GM12875 (cell line): ENCODE results near the gene AGO4.
"Not testable (repeated sequence)": the region's sequence is repeated elsewhere in the genome, so short reads cannot be mapped to it uniquely, and the experiment has no call there.

Source experiments
- H3K4me3 ChIP-seq: one replicate; pipeline ENCODE4 v1.5.1; 2011; ENCODE audit warnings: low read depth, low read length, control low read depth
- TF ChIP-seq, protein P1 (sequence below): IDR thresholded peaks from 2 replicates; pipeline ENCODE4 v1.5.1; 2011; ENCODE audit warnings: low read depth, mild to moderate bottlenecking, control low read depth, inconsistent platforms, low read length, moderate library complexity, borderline replicate concordance; ENCODE audit not compliant: insufficient read depth

Gene AGO4

DNA sequence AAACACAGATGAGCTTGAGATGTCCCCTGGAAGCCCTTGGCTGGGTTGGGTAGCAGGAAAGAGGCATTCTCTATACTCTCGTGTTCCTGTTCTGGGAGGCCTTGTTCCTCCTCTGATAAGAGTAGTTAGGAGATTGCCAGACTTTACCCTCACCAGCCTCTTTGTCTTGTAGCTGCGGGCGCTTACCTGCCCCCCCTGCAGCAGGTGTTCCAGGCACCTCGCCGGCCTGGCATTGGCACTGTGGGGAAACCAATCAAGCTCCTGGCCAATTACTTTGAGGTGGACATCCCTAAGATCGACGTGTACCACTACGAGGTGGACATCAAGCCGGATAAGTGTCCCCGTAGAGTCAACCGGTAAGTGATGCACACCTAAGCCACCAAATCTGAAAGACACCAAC lies 80.4 kb downstream of the AGO4 start:
- TF ChIP-seq, protein P1, sequence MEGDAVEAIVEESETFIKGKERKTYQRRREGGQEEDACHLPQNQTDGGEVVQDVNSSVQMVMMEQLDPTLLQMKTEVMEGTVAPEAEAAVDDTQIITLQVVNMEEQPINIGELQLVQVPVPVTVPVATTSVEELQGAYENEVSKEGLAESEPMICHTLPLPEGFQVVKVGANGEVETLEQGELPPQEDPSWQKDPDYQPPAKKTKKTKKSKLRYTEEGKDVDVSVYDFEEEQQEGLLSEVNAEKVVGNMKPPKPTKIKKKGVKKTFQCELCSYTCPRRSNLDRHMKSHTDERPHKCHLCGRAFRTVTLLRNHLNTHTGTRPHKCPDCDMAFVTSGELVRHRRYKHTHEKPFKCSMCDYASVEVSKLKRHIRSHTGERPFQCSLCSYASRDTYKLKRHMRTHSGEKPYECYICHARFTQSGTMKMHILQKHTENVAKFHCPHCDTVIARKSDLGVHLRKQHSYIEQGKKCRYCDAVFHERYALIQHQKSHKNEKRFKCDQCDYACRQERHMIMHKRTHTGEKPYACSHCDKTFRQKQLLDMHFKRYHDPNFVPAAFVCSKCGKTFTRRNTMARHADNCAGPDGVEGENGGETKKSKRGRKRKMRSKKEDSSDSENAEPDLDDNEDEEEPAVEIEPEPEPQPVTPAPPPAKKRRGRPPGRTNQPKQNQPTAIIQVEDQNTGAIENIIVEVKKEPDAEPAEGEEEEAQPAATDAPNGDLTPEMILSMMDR, result no peak
- H3K4me3 ChIP-seq, result no peak overlapping the region

DNA sequence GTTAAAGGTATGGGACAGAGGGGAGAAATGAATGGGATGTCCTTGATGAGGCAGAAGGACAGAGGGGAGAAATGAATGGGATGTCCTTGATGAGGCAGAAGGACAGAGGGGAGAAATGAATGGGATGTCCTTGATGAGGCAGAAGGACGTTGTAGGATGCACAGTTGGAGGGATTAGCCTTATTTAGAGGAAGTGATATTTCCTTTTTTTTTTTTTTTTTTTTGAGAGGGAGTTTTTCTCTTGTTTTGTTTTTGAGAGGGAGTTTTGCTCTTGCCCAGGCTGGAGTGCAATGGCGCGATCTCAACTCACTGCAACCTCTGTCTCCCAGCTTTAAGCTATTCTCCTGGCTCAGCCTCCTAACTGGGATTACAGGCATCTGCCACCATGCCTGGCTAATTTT lies 81.2 kb downstream of the AGO4 start:
- H3K4me3 ChIP-seq, result not testable (repeated sequence)

DNA sequence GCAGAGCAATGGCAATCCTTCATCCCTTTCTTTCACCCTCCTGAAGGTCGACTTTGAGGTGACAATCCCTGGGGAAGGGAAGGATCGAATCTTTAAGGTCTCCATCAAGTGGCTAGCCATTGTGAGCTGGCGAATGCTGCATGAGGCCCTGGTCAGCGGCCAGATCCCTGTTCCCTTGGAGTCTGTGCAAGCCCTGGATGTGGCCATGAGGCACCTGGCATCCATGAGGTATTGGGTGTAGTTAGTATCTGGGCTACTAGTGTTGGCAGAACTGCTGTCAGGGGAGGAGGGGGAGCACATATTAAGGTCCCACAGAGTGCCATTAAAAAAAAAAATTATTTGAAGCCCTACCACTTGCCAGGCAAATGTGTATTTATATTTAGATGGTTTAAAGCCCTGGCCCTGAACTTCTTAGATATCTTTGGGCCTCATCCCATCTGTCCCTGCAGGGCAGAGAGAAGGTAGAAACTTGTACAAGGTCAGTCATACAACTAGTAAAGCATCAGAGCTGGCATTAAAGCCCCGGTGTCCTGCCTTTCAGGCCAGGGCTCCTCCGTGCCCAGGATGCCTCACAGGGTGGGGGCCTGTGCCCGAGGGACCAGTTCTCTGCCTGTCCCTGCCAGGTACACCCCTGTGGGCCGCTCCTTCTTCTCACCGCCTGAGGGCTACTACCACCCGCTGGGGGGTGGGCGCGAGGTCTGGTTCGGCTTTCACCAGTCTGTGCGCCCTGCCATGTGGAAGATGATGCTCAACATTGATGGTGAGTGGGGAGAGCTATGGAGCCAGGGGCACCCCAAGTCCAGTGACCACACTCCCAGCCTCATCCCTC lies 85.4 kb downstream of the AGO4 start:
- TF ChIP-seq, protein P1, result no peak
- H3K4me3 ChIP-seq, result no peak overlapping the region

DNA sequence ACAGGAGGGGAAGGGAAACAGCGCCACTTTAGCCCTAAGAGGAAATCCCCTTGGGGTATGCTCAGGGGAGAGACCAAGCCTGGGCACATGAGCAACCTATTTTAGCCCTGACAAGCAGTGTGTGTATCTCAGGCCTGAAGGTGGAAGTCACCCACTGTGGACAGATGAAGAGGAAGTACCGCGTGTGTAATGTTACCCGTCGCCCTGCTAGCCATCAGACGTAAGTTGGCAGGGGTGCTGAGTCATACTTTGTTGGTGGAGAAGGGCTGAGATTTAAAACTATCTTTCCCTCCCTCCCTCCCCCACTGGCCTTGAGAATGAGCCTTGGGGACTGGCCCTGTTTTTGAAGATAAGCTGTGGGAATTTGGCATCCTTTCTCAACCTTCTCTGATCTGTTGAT lies 86.4 kb downstream of the AGO4 start:
- TF ChIP-seq, protein P1, result no peak

DNA sequence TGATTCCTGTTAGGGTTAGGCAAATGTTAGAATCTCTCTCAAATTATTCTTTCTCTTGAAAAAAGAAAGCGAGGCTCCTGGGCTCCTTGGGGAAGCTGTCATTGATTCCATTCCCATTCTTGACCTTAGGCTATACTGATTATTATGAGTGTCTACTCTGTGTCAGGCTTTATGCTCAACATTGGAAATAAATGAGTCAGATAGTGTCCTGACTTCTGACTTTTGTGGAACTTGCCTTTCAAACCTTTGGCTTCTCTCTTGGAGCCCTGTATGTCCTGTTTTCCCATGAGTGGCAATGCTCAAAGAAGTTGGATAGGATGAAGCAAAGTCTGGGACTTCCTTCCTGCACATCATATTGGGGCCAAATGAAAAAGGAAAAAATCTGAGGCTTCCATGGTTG lies 86.8 kb downstream of the AGO4 start:
- TF ChIP-seq, protein P1, result no peak

More for the DNA sequence above, 86.4 kb downstream of the AGO4 start:
- no peak overlapping the region for H3K4me3 ChIP-seq

DNA sequence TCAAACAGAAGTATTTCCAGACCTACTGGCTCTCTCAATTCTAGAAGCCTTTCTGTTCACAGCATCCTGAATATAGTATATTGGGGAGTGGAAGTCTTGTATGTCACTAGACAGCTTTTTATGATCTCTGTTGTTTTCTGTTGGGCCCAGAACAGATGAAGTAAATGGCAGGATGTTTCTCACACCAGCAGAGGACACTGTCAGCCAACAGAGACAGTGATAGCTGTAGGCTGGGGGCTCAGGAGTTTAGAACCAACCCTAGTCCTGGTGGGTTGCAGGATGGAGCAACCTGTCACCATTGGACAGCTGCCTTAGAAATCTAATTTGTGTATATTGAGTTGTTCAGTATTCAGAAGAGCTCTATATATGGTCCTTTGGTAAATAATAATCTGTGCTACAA lies 92.1 kb downstream of the AGO4 start:
- TF ChIP-seq, protein P1, result no peak
- H3K4me3 ChIP-seq, result no peak overlapping the region

More for the DNA sequence above, 86.8 kb downstream of the AGO4 start:
- no peak overlapping the region for H3K4me3 ChIP-seq

DNA sequence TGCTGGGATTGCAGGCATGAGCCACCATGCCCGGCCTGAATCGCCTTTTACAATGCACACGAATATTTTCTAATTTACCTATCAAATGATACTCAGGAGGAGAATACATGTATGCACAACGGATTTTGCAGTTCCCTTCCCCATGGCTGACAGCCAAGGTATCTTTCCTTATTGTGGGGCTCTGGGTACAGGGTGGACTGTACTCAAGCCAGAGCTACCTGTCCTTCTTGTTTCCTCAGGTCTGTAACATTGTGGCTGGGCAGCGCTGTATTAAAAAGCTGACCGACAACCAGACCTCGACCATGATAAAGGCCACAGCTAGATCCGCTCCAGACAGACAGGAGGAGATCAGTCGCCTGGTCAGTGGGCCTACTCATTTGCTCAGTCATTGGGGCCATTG lies 93.4 kb downstream of the AGO4 start:
- TF ChIP-seq, protein P1, result no peak
- H3K4me3 ChIP-seq, result no peak overlapping the region
